HG03439 (cell line): ENCODE results near the gene NCAPH2.

Experiments
- ATAC-seq: cut with Tn5 transposase; IDR thresholded peaks from one replicate; pipeline ENCODE4 v1.9.1; 2021; ENCODE audit warnings: mild to moderate bottlenecking, moderate library complexity; ENCODE audit not compliant: unreplicated experiment

NCAPH2 gene

DNA sequence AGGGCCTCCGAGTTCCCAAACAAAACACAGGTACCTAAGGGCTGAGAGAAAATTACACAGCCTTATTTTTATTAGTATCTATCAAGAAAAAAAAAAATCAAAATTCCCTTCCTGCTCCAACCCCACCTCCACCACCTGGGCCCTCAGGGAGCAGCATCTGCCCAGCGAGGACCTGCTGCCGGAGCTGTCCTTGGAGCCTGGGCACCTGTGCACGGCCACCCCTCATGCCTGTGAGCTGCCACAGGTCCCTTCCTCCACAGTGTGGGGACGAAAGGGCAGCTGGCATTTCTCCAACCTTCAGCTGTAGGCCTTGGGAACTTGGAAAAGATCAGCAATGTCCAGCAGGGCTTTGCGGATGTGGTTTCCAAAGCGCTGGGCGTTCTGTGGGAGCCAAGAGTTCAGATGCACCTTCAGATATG, 61.0 kb downstream of the NCAPH2 start:
- ATAC-seq, result no peak

DNA sequence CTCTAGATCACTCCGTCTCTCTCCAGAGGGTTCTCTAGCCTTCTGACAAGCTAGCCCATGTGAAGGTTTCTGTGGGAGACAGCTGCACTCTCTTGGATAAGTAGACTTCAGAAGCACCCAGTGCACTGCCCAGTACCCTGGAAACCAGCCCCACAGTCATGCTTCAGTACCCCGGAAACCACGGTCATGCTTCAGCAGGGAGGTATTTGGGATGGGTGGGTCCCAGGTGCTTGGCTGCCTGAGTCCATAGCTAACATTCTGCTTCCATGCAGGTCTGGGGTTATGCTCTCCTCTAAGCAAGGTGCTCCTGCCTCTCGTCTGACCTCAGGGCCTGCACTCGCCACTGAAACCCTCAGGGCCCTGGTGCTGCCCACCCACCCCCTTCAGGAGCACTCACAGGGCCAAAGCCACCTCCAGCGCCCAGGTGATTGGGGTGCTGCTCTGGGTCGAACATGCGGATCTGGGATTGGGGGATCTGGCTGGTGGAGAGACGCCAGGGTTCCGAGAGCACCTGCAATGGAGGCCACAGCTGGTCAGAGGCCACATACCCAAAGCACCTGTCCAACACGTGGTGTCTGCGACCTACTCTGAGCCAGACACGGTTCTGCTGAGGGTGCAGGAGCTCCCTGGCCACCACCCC, 62.0 kb downstream of the NCAPH2 start:
- no peak for ATAC-seq

DNA sequence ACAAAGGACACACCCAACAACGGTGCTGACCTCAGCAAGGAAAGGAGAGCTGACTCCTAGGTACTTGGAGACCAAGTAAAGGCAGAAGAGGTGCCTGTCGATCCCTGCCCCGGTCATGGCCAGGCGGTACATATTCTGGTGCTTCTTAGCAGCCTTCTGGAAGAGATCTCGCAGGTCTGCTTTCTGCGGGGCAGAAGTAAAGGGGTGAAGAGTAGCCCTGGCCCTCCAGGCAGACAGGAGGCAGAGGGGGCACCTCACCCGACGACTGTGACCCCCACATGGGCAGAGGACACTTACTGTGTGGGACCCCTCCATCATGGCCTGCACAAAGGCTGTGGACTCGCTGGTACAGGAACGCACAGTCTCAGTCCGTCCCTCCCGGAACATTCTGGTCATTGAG, 62.8 kb downstream of the NCAPH2 start:
- ATAC-seq, result no peak

DNA sequence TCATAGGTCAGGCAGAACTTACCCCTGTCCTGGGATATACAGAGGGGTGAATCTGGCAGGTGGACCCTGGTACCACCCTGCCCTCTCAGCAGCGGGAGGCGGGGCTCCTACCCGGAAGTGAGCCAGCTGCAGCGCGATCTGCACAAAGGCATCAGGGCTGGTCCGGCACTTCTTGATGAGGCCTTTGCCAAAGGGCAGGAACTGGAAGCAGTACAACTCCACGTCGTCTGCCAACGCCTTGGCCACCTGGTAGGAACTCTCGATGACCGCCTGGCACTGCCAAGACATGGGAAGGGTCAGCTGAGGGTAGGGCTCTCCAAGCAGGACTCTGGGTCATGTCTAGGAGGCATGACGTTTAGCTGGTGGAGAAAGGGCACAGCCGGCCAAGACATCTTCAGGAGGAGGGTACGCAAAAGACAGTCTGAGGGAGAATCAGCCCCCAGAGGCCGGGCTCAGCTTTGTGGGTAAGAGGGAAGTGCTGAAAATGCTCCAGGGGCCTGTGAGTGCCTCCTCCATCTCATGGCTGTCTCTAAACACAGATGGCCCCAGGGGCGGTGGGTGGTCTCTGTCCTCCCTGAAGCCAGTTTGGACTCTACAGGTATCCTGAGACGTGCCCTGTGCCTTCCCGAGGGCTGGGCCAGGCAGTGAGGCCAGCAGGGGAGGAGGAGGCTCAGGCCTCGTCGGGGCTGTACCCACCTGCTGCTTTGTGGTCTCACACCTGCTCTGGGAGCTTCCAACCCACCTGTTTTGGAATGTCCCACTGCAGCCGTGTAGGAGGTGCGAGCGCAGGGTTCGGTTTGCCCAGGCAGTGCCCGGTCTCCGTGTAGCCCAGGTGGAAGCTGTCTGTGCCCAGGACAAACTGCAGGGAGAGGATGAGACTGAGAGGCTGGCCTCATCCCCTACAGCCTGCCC, 63.5 kb downstream of the NCAPH2 start:
- ATAC-seq, result no peak

DNA sequence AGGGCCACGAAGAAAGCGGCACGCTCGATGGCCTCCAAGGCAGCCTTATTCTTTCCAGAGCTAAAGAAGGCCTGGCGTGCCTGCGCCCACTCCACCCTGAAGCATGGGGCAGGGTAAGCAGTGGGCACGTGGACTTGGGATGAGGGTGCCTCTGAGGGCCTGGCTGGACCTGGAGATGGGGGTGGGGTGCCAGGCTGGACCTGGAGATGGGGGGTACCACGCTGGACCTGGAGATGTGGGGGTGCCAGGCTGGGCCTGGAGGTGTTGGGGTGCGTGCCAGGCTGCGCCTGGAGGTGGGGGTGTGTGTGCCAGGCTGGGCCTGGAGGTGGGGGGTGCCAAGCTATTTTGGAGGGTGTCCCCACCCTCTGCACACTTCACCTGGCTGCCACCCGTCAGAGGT, 64.9 kb downstream of the NCAPH2 start:
- no peak for ATAC-seq

DNA sequence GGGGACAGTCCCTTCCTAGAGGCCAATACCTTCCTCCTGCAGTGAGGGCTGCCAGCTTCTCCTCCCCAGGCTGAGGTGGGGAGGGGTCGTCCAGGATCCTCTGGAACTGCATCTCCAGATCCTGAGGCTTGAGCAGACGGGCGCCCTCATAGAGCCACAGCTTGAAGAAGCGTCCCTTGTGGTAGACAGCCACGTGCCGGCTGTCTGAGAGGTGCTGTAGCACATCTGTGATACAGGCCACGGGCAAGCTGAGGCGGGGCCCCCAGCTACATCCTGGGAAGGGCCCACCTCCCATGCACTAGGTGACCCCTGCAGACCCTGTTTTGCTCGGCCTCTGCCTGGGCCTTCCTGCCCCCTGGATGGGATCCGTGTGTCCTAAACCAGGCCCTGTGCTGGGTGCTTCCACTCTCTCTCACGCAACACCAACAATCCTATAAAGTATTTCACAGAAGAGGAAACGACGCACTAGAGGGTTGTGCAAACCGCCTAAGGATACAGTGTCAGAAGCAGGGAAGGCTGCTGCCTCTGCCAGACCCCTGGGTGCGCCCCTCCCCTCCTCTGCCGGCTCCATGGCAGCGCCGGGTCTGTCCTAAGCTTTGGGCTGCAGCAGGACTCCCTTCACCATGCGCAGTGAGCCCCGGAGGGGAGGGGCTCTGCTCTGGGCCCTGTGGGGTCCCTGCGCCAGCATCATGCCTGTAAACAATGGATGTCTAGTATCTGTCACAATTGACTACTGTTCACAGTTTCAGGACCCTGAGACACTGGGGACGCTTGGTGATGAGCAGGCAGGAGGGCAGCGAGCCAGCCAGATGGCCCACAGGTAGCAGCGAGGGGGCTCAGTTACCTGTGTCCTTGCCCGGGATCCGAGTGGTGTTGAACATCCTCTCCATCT, 65.7 kb downstream of the NCAPH2 start:
- ATAC-seq, result no peak

DNA sequence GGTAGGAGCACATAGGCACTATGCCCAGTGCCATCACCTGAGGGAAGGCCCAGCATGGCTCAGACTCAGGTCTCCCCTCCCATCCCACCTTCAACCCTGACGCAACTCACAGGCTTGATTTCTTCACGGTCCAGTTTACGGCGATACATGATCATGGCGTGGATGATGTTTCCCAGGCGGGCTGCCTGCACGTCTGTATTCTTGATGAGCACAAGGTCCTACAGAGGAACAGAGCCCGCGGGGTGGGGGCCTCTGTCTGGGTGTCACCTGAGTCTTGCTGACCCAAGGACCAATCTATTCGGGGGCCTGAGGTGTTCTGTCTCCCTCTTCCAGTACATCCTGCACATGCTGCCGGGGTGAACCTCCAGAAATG, 66.3 kb downstream of the NCAPH2 start:
- ATAC-seq, result no peak
